Uterus (tissue), 4 donors: ENCODE results near the gene HDAC1. TPM values are rescaled to one million over a fixed set of nuclear protein-coding genes. Genes with fewer than 3 reads are reported as not detected.

ENCODE experiments used
- DNase-seq, 2 donors: peaks; one replicate each; pipeline ENCODE4 v3.0.0-alpha.2; 2019 to 2020
- H3K27ac ChIP-seq, 2 donors: fragments of 200-600 bp; sonication (generic); 1 replicate in 1 of 2; 2 replicates in 1 of 2; pipeline ENCODE4 v1.5.1; 2016 to 2018
- H3K27me3 ChIP-seq, 2 donors: fragments of 200-600 bp; sonication (generic); one replicate each; pipeline ENCODE4 v1.5.1; 2018 to 2019; ENCODE audit warnings: control low read depth in 1 of 2
- H3K36me3 ChIP-seq, 2 donors: fragments of 200-600 bp; sonication (generic); one replicate each; pipeline ENCODE4 v1.5.1; 2019; ENCODE audit warnings: control low read depth in 1 of 2
- H3K4me1 ChIP-seq, 2 donors: fragments of 200-600 bp; sonication (generic); one replicate each; pipeline ENCODE4 v1.5.1; 2018 to 2019; ENCODE audit warnings: control low read depth in 1 of 2
- H3K4me3 ChIP-seq, 2 donors: fragments of 200-600 bp; sonication (generic); 1 replicate in 1 of 2; 2 replicates in 1 of 2; pipeline ENCODE4 v1.5.1; 2018 to 2019; ENCODE audit warnings: mild to moderate bottlenecking in 1 of 2
- H3K9me3 ChIP-seq, 2 donors: fragments of 200-600 bp; sonication (generic); one replicate each; pipeline ENCODE4 v1.5.1; 2019; ENCODE audit warnings: control low read depth in 1 of 2
- CTCF ChIP-seq, 4 experiments: fragments of 200-600 bp in 2 of 4; fragments of 450-650 bp in 2 of 4; sonication (generic) in 2 of 4; IDR thresholded peaks; one replicate each; pipeline ENCODE4 v1.5.1; 2016 to 2019; ENCODE audit warnings: antibody characterized with exemption in 4 of 4, mild to moderate bottlenecking in 2 of 4, moderate library complexity in 1 of 4
- POLR2A ChIP-seq, 2 donors: fragments of 450-650 bp; IDR thresholded peaks; one replicate each; pipeline ENCODE4 v1.6.1; 2016; ENCODE audit warnings: antibody characterized with exemption in 2 of 2, mild to moderate bottlenecking in 1 of 2, moderate library complexity in 1 of 2
- intact Hi-C: fragments of 100-400 bp; cut with DNase I; formaldehyde crosslinking; loops from one replicate; pipeline ENCODE4 v1.15.1; 2023; ENCODE audit warnings: low total_unique reads
- total RNA-seq, 4 donors: library from RNA; depleted of rRNA in 3 of 4; stranded (reverse); fragments of >200 nt in 3 of 4; gene quantifications; one replicate each; pipeline versions ENCODE4 v1.1.0 to v1.2.4, GENCODE V29; 2014 to 2023
- donor health status: DM: yes; HTN: yes; CAD: no.

The HDAC1 gene
- total RNA-seq, 4 donors from 2014 or later = 27.4 to 161 (median 91.2) TPM

DNA sequence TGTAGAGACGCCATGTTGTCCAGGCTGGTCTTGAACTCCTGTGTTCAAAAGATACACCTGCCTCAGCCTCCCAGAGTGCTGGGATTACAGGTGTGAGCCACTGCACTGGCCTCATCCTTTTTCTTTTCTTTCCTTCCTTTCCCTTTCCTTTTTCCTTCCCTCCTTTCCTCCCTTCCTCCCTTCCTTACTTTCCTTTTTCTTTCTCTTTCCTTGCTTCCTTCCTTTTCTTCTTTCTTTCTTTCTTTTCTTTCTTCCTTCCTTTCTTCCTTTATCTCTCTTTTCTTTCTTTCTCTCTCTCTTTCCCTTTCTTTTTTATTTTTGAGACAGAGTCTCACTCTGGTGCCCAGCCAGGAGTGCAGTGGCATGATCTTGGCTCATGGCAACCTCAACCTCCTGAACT, 64.6 kb downstream of the HDAC1 start:
- DNase-seq = no peak
- Histone ChIP-seq H3K27me3 (no peaks in the 10 kb centered on the region), H3K4me3 (no peak overlapping the region), H3K36me3 (no peaks in the 10 kb centered on the region), H3K27ac (no peak overlapping the region), H3K4me1 (peaks cover 12 to 33% of the 10 kb centered on the region in 2 donors), H3K9me3 (no peaks in the 10 kb centered on the region)
- intact Hi-C loops = no loop called here
- TF ChIP-seq POLR2A (IDR thresholded peaks at IDR 0.05) = no peak
- no peak for TF ChIP-seq CTCF (IDR thresholded peaks at IDR 0.05)

GRCh38 chr1:32357614-32358013, 65.7 kb downstream of the HDAC1 start:
- no peak overlapping the region for H3K27ac ChIP-seq

GRCh38 chr1:32358435-32358834, 66.6 kb downstream of the HDAC1 start:
- peaks cover 4 to 29% of the 10 kb centered on the region in 2 donors for H3K4me1 ChIP-seq
- H3K27ac ChIP-seq = no peak overlapping the region
- TF ChIP-seq POLR2A (IDR thresholded peaks at IDR 0.05) (no peak), CTCF (IDR thresholded peaks at IDR 0.05) (no peak)
- no peaks in the 10 kb centered on the region for H3K9me3 ChIP-seq
- intact Hi-C loops = no loop called here
- DNase-seq = no peak
- no peaks in the 10 kb centered on the region for H3K36me3 ChIP-seq
- H3K27me3 ChIP-seq = no peaks in the 10 kb centered on the region
- no peak overlapping the region for H3K4me3 ChIP-seq

More at GRCh38 chr1:32357614-32358013, 65.7 kb downstream of the HDAC1 start:
- no peak for DNase-seq
- Histone ChIP-seq H3K36me3 (no peaks in the 10 kb centered on the region), H3K4me1 (peaks cover 12 to 34% of the 10 kb centered on the region in 2 donors), H3K4me3 (no peak overlapping the region), H3K27me3 (no peaks in the 10 kb centered on the region), H3K9me3 (no peaks in the 10 kb centered on the region)
- intact Hi-C loops = no loop called here
- TF ChIP-seq POLR2A (IDR thresholded peaks at IDR 0.05) (no peak), CTCF (IDR thresholded peaks at IDR 0.05) (no peak)

- peak overlapping the region; percentile 69 to 74 for H3K27ac ChIP-seq
- H3K4me1 ChIP-seq = peaks cover 0 to 16% of the 10 kb centered on the region in 2 donors
- peak in 1 of 2 donors; percentile 25 for DNase-seq
- no peaks in the 10 kb centered on the region for H3K36me3 ChIP-seq
- no peaks in the 10 kb centered on the region for H3K27me3 ChIP-seq
- TF ChIP-seq CTCF (IDR thresholded peaks at IDR 0.05) (no peak), POLR2A (IDR thresholded peaks at IDR 0.05) (no peak)
- H3K4me3 ChIP-seq = no peak overlapping the region
- intact Hi-C loops = no loop called here
- H3K9me3 ChIP-seq = no peaks in the 10 kb centered on the region
These were observed 69.4 kb downstream of the HDAC1 start for GRCh38 chr1:32361308-32361673.

DNA sequence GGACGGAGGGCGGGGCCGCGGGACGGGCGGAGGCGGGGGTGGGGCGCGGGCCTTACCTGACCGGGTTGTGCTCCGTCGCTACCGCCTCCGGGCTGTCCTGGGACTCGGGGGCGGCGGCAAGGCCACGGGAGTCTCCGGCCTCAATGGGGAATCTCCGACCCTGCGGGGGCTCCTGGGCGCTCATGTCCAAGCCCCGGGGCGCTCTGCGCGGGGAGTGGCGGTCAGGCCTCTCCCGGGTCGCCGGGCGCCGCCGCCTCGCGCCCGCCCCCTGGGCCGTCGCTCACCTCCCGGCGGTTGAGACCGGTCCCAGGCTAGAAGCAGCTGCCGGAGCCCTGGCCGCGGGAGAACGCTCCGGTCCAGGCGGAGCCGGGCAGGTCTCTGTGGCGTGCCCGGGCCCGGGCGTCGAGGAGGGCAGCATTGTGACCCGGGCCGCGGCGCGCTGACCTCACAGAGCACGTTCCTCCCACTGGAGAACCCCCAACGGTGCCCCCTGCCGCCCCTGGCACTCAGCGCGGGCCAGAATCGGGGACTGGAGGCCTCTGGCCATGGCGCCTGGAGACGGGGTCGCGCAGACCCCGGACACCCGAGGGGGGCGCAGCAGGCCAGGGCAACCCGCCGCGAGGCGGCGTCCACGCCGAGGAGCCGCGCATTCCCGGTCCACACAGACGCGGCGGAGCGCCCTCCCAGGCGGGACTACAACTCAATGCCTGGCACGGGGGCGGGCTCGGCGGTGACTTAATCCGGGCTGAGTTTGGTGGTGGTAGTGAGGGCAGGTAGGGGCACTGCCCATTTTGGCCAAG, 70.0 kb downstream of the HDAC1 start:
- no peaks in the 10 kb centered on the region for H3K36me3 ChIP-seq
- TF ChIP-seq CTCF (IDR thresholded peaks at IDR 0.05) (peak; percentile 46 to 66 (median 60)), POLR2A (IDR thresholded peaks at IDR 0.05) (peak in 1 of 2 donors; percentile 12)
- H3K27ac ChIP-seq = peak overlapping the region; percentile 69 to 74
- intact Hi-C loops = no loop called here
- H3K4me3 ChIP-seq = peak overlapping the region; percentile 23 to 34
- no peaks in the 10 kb centered on the region for H3K27me3 ChIP-seq
- H3K4me1 ChIP-seq = peaks cover 0 to 16% of the 10 kb centered on the region in 2 donors
- no peaks in the 10 kb centered on the region for H3K9me3 ChIP-seq
- peak; percentile 64 to 69 for DNase-seq
